K562 treated with DMSO at 1 percent for 24 hours (cell line): ENCODE data around the gene HLA-DRA. TPM values are rescaled to one million over a fixed set of nuclear protein-coding genes. Genes with fewer than 3 reads are reported as not detected.

Source experiments
- total RNA-seq: library from RNA; unstranded; fragments of 300-600 nt; gene quantifications from 2 replicates; pipeline ENCODE4 v1.2.3, GENCODE V29; 2022; ENCODE audit warnings: low read depth; ENCODE audit not compliant: insufficient read depth

HLA-DRA gene
- not detected in 2 replicates for total RNA-seq

DNA sequence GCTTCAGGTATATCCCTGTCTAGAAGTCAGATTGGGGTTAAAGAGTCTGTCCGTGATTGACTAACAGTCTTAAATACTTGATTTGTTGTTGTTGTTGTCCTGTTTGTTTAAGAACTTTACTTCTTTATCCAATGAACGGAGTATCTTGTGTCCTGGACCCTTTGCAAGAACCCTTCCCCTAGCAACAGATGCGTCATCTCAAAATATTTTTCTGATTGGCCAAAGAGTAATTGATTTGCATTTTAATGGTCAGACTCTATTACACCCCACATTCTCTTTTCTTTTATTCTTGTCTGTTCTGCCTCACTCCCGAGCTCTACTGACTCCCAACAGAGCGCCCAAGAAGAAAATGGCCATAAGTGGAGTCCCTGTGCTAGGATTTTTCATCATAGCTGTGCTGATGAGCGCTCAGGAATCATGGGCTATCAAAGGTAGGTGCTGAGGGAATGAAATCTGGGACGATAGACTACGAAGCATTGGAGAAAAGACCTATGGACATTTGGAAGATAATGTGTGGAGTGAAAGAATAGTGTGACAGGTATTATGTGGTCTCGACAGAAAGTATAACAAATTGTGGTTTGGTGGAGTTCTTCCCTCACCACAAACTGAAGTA lies at the start of gene HLA-DRA:
HLA-DRA (plus strand) TSS at position 286 of the 613 bp plus-strand sequence; CDS start at position 350, 64 bp downstream.

DNA sequence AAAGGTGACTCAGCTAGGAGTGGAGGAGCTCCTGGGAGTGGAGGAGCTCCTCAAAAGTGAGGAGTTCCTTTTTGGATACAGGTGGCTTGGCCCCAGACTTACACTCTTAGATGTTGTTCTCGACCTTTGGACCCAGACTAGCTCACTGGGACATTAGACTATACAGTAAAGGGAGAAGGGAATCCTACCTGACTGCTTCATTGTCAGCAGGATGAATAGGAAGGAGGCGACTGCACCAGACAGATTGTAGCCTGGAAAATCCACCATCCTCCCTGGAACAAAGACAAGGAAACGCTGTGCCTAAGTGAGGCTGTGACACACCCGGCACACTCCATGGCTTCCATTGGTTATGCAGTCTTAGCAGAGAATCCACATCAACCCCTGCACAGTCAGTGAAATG lies 32.8 kb upstream of the HLA-DRA start, which contains the start of gene BTNL2:
BTNL2 (minus strand) TSS at position 325 of the 400 bp plus-strand sequence; CDS start at position 267, 58 bp downstream.

Other genes starting within 250 kb of the HLA-DRA start
- gene PBX2, start 249.7 kb upstream of the HLA-DRA start, total RNA-seq: 76.1 and 79.7 TPM in 2 replicates
- 61.3 and 66.5 TPM in 2 replicates for gene GPSM3, start 247.2 kb upstream of the HLA-DRA start, total RNA-seq
- 2.8 and 2.9 TPM in 2 replicates for gene NOTCH4, start 215.8 kb upstream of the HLA-DRA start, total RNA-seq
- gene TSBP1, start 68.0 kb upstream of the HLA-DRA start, total RNA-seq: not detected in 2 replicates
- gene BTNL2, start 32.7 kb upstream of the HLA-DRA start, total RNA-seq: not detected in 2 replicates
- gene HLA-DRB5, start 90.4 kb downstream of the HLA-DRA start, total RNA-seq: not detected in 2 replicates
- gene HLA-DRB1, start 150.0 kb downstream of the HLA-DRA start, total RNA-seq: not detected in 2 replicates
- not detected in 2 replicates for gene HLA-DQA1, start 197.5 kb downstream of the HLA-DRA start, total RNA-seq
- gene HLA-DQB1, start 226.8 kb downstream of the HLA-DRA start, total RNA-seq: not detected in 2 replicates